GM12878 (cell line): Measurements from ENCODE around the gene SIDT2. TPM values are rescaled to one million over a fixed set of nuclear protein-coding genes. Genes with fewer than 3 reads are reported as not detected.

Experiments used
- BACH1 ChIP-seq: fragments of 450-650 bp; IDR thresholded peaks from 2 replicates; pipeline ENCODE4 v1.6.1; 2017; ENCODE audit warnings: mild to moderate bottlenecking, borderline replicate concordance
- EGR1 ChIP-seq, 2 experiments: IDR thresholded peaks; 1 replicate in 1 of 2; 2 replicates in 1 of 2; pipeline ENCODE4 v1.6.1; 2011 to 2012; ENCODE audit warnings: low read depth in 2 of 2, low read length in 2 of 2, borderline replicate concordance in 1 of 2, mild to moderate bottlenecking in 1 of 2, moderate library complexity in 1 of 2
- FOXK2 ChIP-seq: fragments of 450-650 bp; IDR thresholded peaks from 2 replicates; pipeline ENCODE4 v1.6.1; 2017; ENCODE audit warnings: mild to moderate bottlenecking, moderate library complexity
- IRF4 ChIP-seq: IDR thresholded peaks from 2 replicates; pipeline ENCODE4 v1.6.1; 2011; ENCODE audit warnings: low read depth, low read length
- NR2C1 ChIP-seq: fragments of 450-650 bp; IDR thresholded peaks from 2 replicates; pipeline ENCODE4 v1.6.1; 2017; ENCODE audit warnings: antibody characterized with exemption, mild to moderate bottlenecking, moderate library complexity
- PAX8 ChIP-seq: fragments of 450-650 bp; IDR thresholded peaks from 2 replicates; pipeline ENCODE4 v1.6.1; 2017; ENCODE audit warnings: mild to moderate bottlenecking, moderate library complexity
- POLR2AphosphoS5 ChIP-seq: IDR thresholded peaks from 2 replicates; pipeline ENCODE4 v1.6.1; 2011; ENCODE audit warnings: mild to moderate bottlenecking, low read length, inconsistent platforms
- RBBP5 ChIP-seq: fragments of 200-600 bp; sonication (generic); conservative IDR thresholded peaks from 2 replicates; pipeline ENCODE4 v1.6.1; 2016
- TAF1 ChIP-seq: IDR thresholded peaks from 2 replicates; pipeline ENCODE4 v1.6.1; 2011; ENCODE audit warnings: mild to moderate bottlenecking, low read depth, low read length, borderline replicate concordance
- WRNIP1 ChIP-seq: IDR thresholded peaks from 2 replicates; pipeline ENCODE4 v1.6.1; 2011; ENCODE audit warnings: low read depth, low read length, improper control_type of control experiment, borderline replicate concordance
- polyA plus RNA-seq, 11 experiments: library from polyadenylated mRNA; depleted of rRNA in 4 of 11; unstranded in 6 of 11; stranded (reverse) in 5 of 11; fragments of >200 nt; fragmentation: Nextera tagmentation in 4 of 11; fragmentation: Illumina TruSeq in 1 of 11; extraction: Ambion mirVana in 4 of 11; extraction: Trizol in 1 of 11; gene quantifications; 1 replicate in 1 of 11; 2 replicates in 10 of 11; pipeline versions ENCODE4 v1.2.1 to v1.2.3, GENCODE V29; 2011 to 2016; ENCODE audit warnings: inconsistent platforms in 2 of 11, missing spikeins in 2 of 11, low read depth in 1 of 11
- total RNA-seq, 4 experiments: library from RNA; depleted of rRNA in 3 of 4; stranded (reverse); fragments of >200 nt in 3 of 4; fragmentation: Illumina TruSeq in 1 of 4; extraction: Trizol in 1 of 4; gene quantifications; 2 replicates each; pipeline versions ENCODE4 v1.2.1 to v1.2.3, GENCODE V29; 2013 to 2021
- TF ChIP-seq, protein P1 (sequence below): IDR thresholded peaks from 2 replicates; pipeline ENCODE4 v1.6.1; 2011; ENCODE audit warnings: low read depth, low read length, improper control_type of control experiment, borderline replicate concordance
- TF ChIP-seq, protein P2 (sequence below): fragments of 450-650 bp; IDR thresholded peaks from 2 replicates; pipeline ENCODE4 v1.6.1; 2017; ENCODE audit warnings: mild to moderate bottlenecking, moderate library complexity
- TF ChIP-seq, protein P3 (sequence below), 3 experiments: IDR thresholded peaks in 2 of 3; conservative IDR thresholded peaks in 1 of 3; 2 replicates each; pipeline ENCODE4 v1.5.1; 2011; ENCODE audit warnings: low read depth in 3 of 3, low read length in 3 of 3, mild to moderate bottlenecking in 3 of 3, control low read depth in 2 of 3, moderate library complexity in 2 of 3, inconsistent platforms in 1 of 3, mixed read lengths in 1 of 3; ENCODE audit not compliant: control insufficient read depth in 2 of 3, insufficient read depth in 1 of 3; ENCODE audit errors: extremely low read depth in 1 of 3
- TF ChIP-seq, protein P4 (sequence below): fragments of 450-650 bp; formaldehyde crosslinking; IDR thresholded peaks from 2 replicates; pipeline ENCODE4 v1.4.0; 2020; ENCODE audit warnings: mild to moderate bottlenecking, moderate library complexity
- TF ChIP-seq, protein P5 (sequence below): fragments of 150-350 bp; IDR thresholded peaks from 2 replicates; pipeline ENCODE4 v1.6.1; 2016; ENCODE audit warnings: low read depth, low read length

The SIDT2 gene
- total and polyA plus RNA-seq, 10 of the 15 experiments (the other 5 are each of a cell fraction or from before 2014, with no cell fraction given): 4.9 to 23.9 (median 10.3) TPM

DNA sequence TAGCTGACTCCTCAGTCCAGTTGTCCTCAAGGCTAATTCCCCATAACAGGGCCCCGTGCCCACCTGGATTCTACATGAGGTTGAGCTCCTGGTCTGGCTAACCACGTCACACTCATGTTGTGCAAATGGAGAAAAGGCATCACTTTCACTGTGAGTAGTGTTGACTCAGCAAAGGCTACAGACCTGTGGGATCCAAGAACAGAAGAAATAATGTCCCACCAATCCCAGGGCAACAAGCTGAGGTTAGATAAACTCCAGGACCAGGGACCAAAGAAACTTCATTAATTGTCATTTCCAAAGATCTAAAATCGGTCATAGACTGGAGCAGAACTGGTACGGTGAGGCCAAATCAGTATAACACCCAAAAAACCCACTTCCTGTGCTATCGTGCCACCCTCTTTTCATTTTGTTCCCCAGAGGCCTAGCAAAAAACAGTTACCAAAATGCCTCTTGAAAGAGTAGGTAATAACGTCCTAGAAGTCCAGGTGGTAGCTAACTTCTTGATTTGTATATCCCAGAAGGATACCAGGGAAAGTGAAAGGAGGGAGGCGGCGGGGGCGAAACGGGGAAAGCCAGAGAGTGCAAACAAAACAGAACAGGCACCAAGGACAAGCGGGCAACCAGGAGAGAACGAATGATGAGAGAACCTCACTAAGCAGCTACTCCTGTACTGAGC is 51.9 kb downstream of the SIDT2 start (continued):
- TF ChIP-seq, protein P1, sequence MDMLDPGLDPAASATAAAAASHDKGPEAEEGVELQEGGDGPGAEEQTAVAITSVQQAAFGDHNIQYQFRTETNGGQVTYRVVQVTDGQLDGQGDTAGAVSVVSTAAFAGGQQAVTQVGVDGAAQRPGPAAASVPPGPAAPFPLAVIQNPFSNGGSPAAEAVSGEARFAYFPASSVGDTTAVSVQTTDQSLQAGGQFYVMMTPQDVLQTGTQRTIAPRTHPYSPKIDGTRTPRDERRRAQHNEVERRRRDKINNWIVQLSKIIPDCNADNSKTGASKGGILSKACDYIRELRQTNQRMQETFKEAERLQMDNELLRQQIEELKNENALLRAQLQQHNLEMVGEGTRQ: no peak
- TF ChIP-seq IRF4 (0 out of 2 replicates have a peak, but pooled peaks have one; percentile 20), TAF1 (no peak; the same call in 1 of the 2 replicates), EGR1 (IDR thresholded peaks at IDR 0.05; ENCODE audit: borderline replicate concordance in 1 of 2, low read depth in 2 of 2, low read length in 2 of 2) (no peak), WRNIP1 (no peak), PAX8 (no peak), RBBP5 (no peak), NR2C1 (no peak), FOXK2 (no peak), POLR2AphosphoS5 (peak; percentile 57; the same call in 1 of the 2 replicates), BACH1 (0 out of 2 replicates have a peak, but pooled peaks have one; percentile 28)
- TF ChIP-seq, protein P2, sequence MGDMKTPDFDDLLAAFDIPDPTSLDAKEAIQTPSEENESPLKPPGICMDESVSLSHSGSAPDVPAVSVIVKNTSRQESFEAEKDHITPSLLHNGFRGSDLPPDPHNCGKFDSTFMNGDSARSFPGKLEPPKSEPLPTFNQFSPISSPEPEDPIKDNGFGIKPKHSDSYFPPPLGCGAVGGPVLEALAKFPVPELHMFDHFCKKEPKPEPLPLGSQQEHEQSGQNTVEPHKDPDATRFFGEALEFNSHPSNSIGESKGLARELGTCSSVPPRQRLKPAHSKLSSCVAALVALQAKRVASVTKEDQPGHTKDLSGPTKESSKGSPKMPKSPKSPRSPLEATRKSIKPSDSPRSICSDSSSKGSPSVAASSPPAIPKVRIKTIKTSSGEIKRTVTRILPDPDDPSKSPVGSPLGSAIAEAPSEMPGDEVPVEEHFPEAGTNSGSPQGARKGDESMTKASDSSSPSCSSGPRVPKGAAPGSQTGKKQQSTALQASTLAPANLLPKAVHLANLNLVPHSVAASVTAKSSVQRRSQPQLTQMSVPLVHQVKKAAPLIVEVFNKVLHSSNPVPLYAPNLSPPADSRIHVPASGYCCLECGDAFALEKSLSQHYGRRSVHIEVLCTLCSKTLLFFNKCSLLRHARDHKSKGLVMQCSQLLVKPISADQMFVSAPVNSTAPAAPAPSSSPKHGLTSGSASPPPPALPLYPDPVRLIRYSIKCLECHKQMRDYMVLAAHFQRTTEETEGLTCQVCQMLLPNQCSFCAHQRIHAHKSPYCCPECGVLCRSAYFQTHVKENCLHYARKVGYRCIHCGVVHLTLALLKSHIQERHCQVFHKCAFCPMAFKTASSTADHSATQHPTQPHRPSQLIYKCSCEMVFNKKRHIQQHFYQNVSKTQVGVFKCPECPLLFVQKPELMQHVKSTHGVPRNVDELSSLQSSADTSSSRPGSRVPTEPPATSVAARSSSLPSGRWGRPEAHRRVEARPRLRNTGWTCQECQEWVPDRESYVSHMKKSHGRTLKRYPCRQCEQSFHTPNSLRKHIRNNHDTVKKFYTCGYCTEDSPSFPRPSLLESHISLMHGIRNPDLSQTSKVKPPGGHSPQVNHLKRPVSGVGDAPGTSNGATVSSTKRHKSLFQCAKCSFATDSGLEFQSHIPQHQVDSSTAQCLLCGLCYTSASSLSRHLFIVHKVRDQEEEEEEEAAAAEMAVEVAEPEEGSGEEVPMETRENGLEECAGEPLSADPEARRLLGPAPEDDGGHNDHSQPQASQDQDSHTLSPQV: no peak
- TF ChIP-seq, protein P3, sequence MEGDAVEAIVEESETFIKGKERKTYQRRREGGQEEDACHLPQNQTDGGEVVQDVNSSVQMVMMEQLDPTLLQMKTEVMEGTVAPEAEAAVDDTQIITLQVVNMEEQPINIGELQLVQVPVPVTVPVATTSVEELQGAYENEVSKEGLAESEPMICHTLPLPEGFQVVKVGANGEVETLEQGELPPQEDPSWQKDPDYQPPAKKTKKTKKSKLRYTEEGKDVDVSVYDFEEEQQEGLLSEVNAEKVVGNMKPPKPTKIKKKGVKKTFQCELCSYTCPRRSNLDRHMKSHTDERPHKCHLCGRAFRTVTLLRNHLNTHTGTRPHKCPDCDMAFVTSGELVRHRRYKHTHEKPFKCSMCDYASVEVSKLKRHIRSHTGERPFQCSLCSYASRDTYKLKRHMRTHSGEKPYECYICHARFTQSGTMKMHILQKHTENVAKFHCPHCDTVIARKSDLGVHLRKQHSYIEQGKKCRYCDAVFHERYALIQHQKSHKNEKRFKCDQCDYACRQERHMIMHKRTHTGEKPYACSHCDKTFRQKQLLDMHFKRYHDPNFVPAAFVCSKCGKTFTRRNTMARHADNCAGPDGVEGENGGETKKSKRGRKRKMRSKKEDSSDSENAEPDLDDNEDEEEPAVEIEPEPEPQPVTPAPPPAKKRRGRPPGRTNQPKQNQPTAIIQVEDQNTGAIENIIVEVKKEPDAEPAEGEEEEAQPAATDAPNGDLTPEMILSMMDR (IDR thresholded peaks at IDR 0.05 in 2 of 3, conservative IDR thresholded peaks at IDR 0.05 in 1 of 3; ENCODE audit: control insufficient read depth in 2 of 3, extremely low read depth in 1 of 3, insufficient read depth in 1 of 3, low read depth in 3 of 3, low read length in 3 of 3): no peak
- TF ChIP-seq, protein P4, sequence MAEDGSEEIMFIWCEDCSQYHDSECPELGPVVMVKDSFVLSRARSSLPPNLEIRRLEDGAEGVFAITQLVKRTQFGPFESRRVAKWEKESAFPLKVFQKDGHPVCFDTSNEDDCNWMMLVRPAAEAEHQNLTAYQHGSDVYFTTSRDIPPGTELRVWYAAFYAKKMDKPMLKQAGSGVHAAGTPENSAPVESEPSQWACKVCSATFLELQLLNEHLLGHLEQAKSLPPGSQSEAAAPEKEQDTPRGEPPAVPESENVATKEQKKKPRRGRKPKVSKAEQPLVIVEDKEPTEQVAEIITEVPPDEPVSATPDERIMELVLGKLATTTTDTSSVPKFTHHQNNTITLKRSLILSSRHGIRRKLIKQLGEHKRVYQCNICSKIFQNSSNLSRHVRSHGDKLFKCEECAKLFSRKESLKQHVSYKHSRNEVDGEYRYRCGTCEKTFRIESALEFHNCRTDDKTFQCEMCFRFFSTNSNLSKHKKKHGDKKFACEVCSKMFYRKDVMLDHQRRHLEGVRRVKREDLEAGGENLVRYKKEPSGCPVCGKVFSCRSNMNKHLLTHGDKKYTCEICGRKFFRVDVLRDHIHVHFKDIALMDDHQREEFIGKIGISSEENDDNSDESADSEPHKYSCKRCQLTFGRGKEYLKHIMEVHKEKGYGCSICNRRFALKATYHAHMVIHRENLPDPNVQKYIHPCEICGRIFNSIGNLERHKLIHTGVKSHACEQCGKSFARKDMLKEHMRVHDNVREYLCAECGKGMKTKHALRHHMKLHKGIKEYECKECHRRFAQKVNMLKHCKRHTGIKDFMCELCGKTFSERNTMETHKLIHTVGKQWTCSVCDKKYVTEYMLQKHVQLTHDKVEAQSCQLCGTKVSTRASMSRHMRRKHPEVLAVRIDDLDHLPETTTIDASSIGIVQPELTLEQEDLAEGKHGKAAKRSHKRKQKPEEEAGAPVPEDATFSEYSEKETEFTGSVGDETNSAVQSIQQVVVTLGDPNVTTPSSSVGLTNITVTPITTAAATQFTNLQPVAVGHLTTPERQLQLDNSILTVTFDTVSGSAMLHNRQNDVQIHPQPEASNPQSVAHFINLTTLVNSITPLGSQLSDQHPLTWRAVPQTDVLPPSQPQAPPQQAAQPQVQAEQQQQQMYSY (CRISPR knock-in tag): no peak
- TF ChIP-seq, protein P5, sequence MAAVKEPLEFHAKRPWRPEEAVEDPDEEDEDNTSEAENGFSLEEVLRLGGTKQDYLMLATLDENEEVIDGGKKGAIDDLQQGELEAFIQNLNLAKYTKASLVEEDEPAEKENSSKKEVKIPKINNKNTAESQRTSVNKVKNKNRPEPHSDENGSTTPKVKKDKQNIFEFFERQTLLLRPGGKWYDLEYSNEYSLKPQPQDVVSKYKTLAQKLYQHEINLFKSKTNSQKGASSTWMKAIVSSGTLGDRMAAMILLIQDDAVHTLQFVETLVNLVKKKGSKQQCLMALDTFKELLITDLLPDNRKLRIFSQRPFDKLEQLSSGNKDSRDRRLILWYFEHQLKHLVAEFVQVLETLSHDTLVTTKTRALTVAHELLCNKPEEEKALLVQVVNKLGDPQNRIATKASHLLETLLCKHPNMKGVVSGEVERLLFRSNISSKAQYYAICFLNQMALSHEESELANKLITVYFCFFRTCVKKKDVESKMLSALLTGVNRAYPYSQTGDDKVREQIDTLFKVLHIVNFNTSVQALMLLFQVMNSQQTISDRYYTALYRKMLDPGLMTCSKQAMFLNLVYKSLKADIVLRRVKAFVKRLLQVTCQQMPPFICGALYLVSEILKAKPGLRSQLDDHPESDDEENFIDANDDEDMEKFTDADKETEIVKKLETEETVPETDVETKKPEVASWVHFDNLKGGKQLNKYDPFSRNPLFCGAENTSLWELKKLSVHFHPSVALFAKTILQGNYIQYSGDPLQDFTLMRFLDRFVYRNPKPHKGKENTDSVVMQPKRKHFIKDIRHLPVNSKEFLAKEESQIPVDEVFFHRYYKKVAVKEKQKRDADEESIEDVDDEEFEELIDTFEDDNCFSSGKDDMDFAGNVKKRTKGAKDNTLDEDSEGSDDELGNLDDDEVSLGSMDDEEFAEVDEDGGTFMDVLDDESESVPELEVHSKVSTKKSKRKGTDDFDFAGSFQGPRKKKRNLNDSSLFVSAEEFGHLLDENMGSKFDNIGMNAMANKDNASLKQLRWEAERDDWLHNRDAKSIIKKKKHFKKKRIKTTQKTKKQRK: no peak
